ENCODE measurements around the gene EPB41. TPM values are rescaled to one million over a fixed set of nuclear protein-coding genes. Genes with fewer than 3 reads are reported as not detected.

Gene EPB41
- total RNA-seq, 2 donors from 2014 or later = 193 to 221 TPM

DNA sequence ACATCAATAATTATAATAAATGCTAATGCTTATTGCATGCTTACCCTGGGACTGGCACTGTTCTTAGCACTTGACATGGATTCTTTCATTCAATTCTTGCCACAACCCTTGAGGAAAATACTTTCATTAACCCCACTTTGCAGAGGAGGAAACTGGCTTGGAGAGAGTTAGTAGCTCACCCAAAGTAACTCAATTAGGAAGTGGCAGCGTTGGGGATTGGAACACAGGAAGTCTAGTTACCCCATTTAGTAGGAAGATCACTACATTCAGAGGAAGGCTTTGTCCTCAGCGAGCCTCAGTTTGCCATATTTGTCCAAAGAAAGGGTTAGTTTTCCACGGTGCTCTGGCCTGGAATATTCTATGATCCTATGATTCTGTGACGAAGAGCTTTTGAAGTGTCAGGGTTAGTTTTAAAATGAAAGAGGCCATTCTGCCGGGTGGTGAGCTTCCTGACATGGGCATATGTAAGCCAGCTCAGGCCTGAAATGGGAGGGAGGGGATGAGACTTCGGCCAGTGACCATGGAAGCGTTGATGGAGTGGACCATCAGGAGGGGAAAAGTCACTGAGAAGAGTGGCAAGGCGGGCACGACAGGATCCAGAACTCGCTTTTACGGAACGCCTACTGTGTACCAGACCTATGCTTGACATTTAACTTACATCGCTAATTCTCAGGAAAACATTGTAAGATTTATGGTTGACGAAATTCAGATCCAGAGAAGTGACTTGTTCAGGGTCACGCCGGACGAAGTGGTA, 28.2 kb upstream of the EPB41 start:
- no peak for ATAC-seq
- DNase-seq = no peak
- Mint-ChIP-seq H3K27ac (peak overlapping the region; percentile 93), H3K4me3 (peak overlapping the region; percentile 94), H3K27me3 (no peaks in the 10 kb centered on the region), H3K4me1 (peaks cover 52% of the 10 kb centered on the region), H3K36me3 (ENCODE audit: low read depth) (peaks cover 2% of the 10 kb centered on the region)
- H3K9me3 ChIP-seq (ENCODE audit: control insufficient read depth, low read length, poor library complexity, severe bottlenecking) = no peaks in the 10 kb centered on the region

DNA sequence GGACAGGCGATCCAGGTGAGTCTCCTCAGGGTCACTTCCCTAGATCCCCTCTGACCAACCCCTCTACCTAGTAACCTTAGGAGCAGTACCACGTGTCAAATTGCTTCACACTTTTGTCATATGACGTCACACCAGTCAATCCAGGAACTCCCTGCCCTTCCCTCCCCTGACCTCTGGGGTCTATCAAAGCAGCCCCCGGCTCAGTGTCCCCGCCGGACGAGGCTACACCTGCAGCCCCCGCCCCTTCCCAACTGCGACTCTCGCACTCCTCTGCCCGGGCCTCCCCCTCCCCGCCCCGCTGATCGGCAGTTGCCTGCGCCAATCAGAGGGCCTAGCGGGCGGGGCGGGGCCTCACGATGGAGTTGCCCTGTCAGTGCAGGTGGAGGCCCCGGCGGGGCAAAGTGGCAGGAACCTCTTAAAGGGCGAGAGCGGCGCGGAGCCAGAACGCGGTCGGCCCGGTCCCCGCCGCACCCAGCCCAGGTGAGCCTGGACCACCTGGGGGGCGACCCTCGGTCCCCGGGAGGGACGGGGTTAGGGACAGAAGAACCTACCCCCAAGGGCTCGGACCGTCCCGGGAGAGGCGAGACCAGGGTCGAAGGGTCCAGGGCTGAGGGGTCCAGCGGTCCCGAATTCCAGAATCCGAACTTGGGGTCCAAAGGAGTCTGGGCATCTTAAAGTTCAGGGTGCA, 27.5 kb upstream of the EPB41 start:
- Mint-ChIP-seq H3K4me1 (peaks cover 53% of the 10 kb centered on the region), H3K36me3 (ENCODE audit: low read depth) (peaks cover 2% of the 10 kb centered on the region), H3K4me3 (peak overlapping the region; percentile 94), H3K27ac (peak overlapping the region; percentile 93), H3K27me3 (no peaks in the 10 kb centered on the region)
- DNase-seq (peak; percentile 87 to 94 (median 89)), ATAC-seq (peak; percentile 79)
- no peaks in the 10 kb centered on the region for H3K9me3 ChIP-seq (ENCODE audit: control insufficient read depth, low read length, poor library complexity, severe bottlenecking)

DNA sequence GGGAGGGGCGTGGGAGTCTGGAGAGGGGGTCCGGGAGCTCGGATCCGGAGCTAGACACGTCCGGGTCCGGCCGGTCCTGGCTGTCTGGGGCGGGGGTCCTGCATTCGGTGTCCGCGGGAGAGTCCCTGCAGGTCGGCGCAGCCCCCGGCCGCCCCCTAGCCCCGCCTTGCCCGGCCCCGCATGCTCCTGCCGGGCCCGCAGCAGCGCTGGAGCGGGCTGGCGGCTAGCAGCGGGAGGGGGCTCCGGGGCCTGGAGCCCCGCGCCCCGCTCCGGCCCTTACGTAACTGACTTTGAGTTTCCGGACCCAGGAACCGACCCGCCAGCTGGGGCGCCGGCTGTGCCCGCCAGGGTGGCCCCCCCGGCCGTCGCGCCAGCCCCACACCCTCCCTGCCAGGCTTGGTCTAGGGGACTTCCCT, 26.9 kb upstream of the EPB41 start:
- H3K4me1 Mint-ChIP-seq = peaks cover 48% of the 10 kb centered on the region
- no peaks in the 10 kb centered on the region for H3K9me3 ChIP-seq (ENCODE audit: control insufficient read depth, low read length, poor library complexity, severe bottlenecking)
- peak; percentile 46 to 73 (median 62) for DNase-seq
- H3K27me3 Mint-ChIP-seq = no peaks in the 10 kb centered on the region
- peak overlapping the region; percentile 93 for H3K27ac Mint-ChIP-seq
- peak; percentile 23 for ATAC-seq
- peak overlapping the region; percentile 95 for H3K4me3 Mint-ChIP-seq
- peaks cover 2% of the 10 kb centered on the region for H3K36me3 Mint-ChIP-seq (ENCODE audit: low read depth)

DNA sequence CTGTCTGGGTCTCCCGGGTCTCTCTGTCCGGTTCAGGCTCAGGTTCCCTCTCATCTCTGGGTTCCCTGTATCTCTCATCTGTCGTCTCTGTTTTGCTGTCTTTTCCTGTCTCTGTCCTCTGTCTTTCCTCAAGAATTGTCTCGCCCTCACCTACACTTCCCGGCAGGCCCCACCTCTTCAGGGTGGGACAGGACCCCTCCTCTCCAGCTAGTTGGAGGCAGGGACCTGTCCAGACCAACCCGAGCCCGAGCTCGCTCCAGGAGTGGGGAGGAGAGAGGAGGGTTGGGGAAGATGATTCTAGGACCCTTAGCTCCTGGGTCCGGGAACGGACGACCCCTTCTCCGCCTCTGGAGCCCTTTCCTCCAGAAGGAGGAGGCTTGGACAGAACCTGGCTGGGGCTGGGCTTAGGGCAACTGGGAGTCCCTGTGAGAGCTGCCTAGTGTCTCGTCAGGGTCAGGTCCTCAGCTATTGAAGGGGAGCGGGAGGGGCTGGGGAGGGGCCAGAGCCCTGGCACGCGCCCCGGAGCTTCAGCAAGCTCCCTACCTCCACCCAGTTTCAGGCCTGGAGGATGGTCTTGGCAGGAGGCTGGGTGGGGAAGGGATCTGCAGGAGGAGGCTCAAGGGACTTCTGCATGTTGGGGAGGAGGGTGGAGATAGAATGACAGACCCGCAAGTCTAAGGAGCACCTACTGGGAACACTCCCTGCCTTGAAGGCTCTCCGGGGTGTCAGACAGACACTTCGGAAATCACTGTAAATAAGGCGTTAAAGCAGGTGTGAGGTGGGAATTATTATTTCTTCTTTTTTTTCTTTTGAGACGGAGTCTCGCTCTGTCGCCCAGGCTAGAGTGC, 26.3 kb upstream of the EPB41 start:
- H3K36me3 Mint-ChIP-seq (ENCODE audit: low read depth) = peaks cover 2% of the 10 kb centered on the region
- peak overlapping the region; percentile 95 for H3K4me3 Mint-ChIP-seq
- ATAC-seq = no peak
- no peak for DNase-seq
- H3K4me1 Mint-ChIP-seq = peaks cover 45% of the 10 kb centered on the region
- H3K9me3 ChIP-seq (ENCODE audit: control insufficient read depth, low read length, poor library complexity, severe bottlenecking) = no peaks in the 10 kb centered on the region
- no peaks in the 10 kb centered on the region for H3K27me3 Mint-ChIP-seq
- H3K27ac Mint-ChIP-seq = peak overlapping the region; percentile 93

DNA sequence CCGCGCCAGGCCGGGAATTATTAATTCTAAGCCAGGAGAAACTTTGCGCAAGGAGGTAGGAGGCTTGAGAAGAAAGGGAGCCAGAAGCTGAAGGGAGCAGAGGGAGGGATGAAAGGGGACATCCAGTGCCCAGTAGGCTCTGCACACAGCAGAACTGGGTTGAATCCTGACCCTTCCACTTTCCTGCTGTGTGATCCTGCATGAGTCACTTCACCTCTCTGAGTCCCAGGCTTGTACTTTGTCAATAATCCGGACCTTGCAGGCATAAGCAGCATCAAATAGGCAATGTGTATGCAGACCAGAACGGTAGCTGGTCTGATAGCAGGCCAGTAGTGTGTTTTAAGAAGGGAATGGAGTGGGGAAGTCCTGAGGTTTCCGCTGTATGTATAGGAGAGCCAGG, 25.5 kb upstream of the EPB41 start:
- peak overlapping the region; percentile 93 for H3K27ac Mint-ChIP-seq
- peaks cover 45% of the 10 kb centered on the region for H3K4me1 Mint-ChIP-seq
- no peaks in the 10 kb centered on the region for H3K9me3 ChIP-seq (ENCODE audit: control insufficient read depth, low read length, poor library complexity, severe bottlenecking)
- no peak for ATAC-seq
- H3K27me3 Mint-ChIP-seq = no peaks in the 10 kb centered on the region
- H3K36me3 Mint-ChIP-seq (ENCODE audit: low read depth) = peaks cover 2% of the 10 kb centered on the region
- peak overlapping the region; percentile 95 for H3K4me3 Mint-ChIP-seq
- no peak for DNase-seq

DNA sequence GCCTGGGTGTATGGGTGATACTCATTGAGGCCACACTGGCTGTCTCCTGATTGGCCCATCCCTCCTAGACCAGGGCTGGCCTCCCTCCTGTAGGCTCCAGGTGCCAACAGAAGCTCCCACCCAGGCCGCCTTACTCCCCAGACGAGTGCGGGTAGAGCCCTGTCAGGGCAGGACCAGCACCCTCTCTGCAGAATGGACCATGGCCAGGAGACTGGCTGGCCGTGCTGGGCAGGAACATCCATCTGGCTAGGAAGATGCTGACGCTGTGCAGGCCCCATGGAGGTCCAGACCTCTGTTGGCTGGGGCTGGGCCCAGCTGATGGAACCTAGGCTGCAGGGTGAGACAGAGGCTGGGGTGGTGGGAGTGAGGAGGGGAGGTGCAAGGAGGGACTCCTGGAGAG, 25.0 kb upstream of the EPB41 start:
- no peaks in the 10 kb centered on the region for H3K9me3 ChIP-seq (ENCODE audit: control insufficient read depth, low read length, poor library complexity, severe bottlenecking)
- DNase-seq (no peak), ATAC-seq (no peak)
- H3K4me1 Mint-ChIP-seq = peaks cover 44% of the 10 kb centered on the region
- H3K27ac Mint-ChIP-seq = peak overlapping the region; percentile 93
- no peak overlapping the region for H3K4me3 Mint-ChIP-seq
- H3K36me3 Mint-ChIP-seq (ENCODE audit: low read depth) = peaks cover 2% of the 10 kb centered on the region
- no peaks in the 10 kb centered on the region for H3K27me3 Mint-ChIP-seq

DNA sequence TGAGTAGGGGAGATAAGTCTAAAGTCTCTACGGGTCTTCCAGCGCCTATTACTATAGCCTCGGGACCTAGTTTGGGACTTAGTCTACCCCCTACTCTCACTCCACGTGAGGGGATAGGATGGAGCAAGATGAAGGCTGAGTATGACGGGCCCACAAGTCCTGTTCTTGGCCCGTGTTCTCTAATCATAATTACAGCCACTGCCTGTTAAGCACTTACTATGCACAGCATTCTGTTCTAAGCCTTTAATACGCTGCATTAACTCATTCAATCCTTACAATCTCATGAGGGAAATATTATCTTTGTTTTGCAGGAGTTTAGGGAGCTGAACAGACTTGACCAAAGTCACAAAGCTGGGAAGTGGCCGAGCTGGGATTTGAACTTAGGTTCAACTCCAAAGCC, 23.9 kb upstream of the EPB41 start:
- Mint-ChIP-seq H3K36me3 (ENCODE audit: low read depth) (no peaks in the 10 kb centered on the region), H3K4me1 (peaks cover 36% of the 10 kb centered on the region), H3K27ac (peak overlapping the region; percentile 83), H3K4me3 (no peak overlapping the region), H3K27me3 (no peaks in the 10 kb centered on the region)
- H3K9me3 ChIP-seq (ENCODE audit: control insufficient read depth, low read length, poor library complexity, severe bottlenecking) = no peaks in the 10 kb centered on the region
- no peak for DNase-seq
- ATAC-seq = no peak

DNA sequence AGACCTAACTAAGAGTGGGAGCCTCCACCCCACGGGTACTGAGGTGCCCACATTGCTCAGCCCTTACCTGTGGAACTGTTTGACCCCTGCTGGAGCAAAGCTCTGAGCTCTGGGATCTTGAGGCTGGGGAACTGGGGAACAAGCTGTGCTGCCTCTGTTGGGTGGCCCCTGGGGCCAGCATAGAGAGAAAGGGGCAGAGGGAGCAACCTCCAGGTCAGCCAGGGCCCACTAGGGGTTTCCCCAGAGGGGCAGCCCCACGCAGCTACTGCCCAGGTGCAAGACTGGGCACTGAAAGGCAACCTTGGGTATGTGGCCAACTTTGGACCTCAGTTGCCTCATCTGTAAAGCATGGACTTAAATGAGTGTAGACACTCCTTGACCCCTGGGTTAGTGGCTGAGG, 23.5 kb upstream of the EPB41 start:
- Mint-ChIP-seq H3K27ac (peak overlapping the region; percentile 83), H3K36me3 (ENCODE audit: low read depth) (no peaks in the 10 kb centered on the region)
- no peak for ATAC-seq

DNA sequence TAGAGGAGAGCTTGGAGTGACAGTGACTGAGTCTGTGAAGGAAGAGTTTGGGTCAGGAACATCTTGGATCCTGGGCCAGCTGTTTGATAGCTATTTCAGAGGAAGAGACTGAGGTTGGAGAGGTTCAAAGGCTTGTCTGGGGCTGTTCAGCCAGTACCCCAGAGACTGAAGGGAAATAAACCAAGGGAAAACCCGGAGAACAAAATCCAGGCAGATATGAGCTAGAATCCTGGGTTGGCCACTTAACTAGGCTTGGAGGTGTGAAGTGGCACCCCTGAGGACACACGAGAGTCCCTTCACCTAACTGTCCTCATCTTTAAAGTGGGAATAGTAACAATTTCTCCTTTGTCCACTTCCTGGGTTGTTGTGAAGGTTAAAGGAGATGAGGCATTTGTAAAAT, 23.1 kb upstream of the EPB41 start:
- H3K27me3 Mint-ChIP-seq = no peaks in the 10 kb centered on the region
- no peaks in the 10 kb centered on the region for H3K9me3 ChIP-seq (ENCODE audit: control insufficient read depth, low read length, poor library complexity, severe bottlenecking)
- no peak overlapping the region for H3K4me3 Mint-ChIP-seq
- peaks cover 32% of the 10 kb centered on the region for H3K4me1 Mint-ChIP-seq
- ATAC-seq = no peak
- no peaks in the 10 kb centered on the region for H3K36me3 Mint-ChIP-seq (ENCODE audit: low read depth)
- DNase-seq = no peak
- H3K27ac Mint-ChIP-seq = peak overlapping the region; percentile 83

More for the DNA sequence above, 23.5 kb upstream of the EPB41 start:
- H3K4me1 Mint-ChIP-seq = peaks cover 34% of the 10 kb centered on the region
- no peak overlapping the region for H3K4me3 Mint-ChIP-seq
- H3K9me3 ChIP-seq (ENCODE audit: control insufficient read depth, low read length, poor library complexity, severe bottlenecking) = no peaks in the 10 kb centered on the region
- DNase-seq = no peak
- no peaks in the 10 kb centered on the region for H3K27me3 Mint-ChIP-seq

DNA sequence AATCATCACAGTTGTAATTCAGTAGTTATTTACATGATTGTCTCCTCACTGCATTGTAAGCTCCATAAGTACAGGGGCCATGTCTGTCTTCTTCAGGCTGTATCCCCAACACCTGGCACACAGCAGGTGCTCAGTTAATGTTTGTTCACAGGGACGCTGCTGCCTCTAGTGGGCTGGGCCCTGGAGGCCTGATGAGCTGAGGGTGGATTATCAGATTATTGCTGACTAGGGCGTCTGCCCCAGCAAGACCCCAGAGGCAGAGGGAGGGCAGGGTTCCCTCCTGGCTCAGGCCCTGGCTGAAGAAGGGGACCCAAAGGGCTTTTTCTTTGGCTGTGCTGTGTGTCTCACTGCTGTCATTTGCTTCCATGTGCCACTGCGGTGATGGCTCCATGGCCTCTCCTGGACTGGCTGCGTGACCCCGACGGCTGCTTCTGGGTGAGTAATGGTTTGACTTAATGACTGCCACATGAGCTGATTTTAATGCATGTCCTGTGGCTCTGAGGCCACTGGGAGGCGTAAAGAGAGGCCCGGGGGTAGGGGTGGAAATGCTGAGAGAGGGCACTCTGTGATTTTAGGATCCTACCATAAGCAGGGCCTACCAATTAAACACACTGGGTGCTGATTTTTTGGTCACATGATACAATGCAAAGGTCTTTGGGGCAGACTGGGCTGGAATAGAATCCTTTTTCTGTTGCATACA, 20.8 kb upstream of the EPB41 start:
- DNase-seq (no peak), ATAC-seq (peak; percentile 65)
- H3K27me3 Mint-ChIP-seq = no peaks in the 10 kb centered on the region
- no peaks in the 10 kb centered on the region for H3K36me3 Mint-ChIP-seq (ENCODE audit: low read depth)
- H3K4me1 Mint-ChIP-seq = peaks cover 34% of the 10 kb centered on the region
- no peaks in the 10 kb centered on the region for H3K9me3 ChIP-seq (ENCODE audit: control insufficient read depth, low read length, poor library complexity, severe bottlenecking)
- no peak overlapping the region for H3K4me3 Mint-ChIP-seq
- H3K27ac Mint-ChIP-seq = no peak overlapping the region

DNA sequence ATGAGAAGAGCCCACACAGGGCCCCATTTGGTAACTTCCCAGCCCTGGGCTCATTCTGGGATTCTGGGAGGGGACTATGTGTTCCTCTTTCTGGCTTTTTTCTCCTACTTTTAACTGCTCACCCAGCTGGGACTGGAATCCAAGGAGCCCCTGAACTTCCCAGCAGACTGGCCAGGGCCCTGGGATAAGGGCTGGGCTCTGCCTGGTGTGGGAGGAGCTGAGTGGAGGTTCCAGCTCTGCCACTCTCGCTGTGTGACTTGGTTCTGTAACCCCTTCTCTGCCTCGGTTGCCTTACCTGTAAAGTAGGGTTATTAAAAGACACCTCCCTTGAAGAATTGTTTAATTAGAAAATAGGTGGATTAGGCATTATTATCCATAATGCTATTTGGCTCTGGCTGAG, 19.6 kb upstream of the EPB41 start:
- no peaks in the 10 kb centered on the region for H3K36me3 Mint-ChIP-seq (ENCODE audit: low read depth)
- no peaks in the 10 kb centered on the region for H3K9me3 ChIP-seq (ENCODE audit: control insufficient read depth, low read length, poor library complexity, severe bottlenecking)
- no peak overlapping the region for H3K27ac Mint-ChIP-seq
- no peaks in the 10 kb centered on the region for H3K27me3 Mint-ChIP-seq
- DNase-seq (no peak), ATAC-seq (no peak)
- peaks cover 34% of the 10 kb centered on the region for H3K4me1 Mint-ChIP-seq
- H3K4me3 Mint-ChIP-seq = no peak overlapping the region

DNA sequence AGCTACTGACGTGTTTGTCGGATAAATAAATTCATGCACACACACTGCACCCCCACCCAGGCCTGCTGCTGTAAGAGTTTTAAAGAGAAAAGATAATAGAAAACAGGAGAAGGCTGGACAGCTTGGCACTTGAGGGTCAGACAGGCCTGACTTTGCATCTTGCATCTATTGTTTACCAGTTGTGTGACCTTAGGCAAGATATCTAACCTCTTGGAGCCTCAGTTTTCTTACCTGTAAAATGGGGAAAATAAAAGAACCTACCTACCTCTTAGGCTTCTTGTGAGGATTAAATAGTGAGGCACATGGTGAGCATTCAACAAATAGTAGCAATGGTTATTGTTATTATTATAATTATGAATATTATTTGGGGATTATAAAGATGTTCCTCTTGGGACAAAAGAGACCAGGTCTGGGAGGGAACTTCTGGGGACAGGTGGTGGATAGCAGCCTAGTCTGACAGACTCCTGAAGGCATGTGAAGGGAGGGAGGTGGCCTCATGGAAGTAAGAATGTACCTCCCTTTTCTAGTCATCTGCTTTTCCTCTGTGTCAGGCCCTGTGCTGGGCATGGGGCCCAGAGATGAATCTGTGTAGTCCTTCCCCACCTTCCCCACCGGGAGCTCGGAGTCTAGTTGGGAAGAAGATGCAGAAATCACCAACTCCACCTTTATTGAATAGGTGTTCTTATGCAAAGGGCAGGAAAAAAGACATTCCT, 18.3 kb upstream of the EPB41 start:
- no peaks in the 10 kb centered on the region for H3K36me3 Mint-ChIP-seq (ENCODE audit: low read depth)
- no peak overlapping the region for H3K27ac Mint-ChIP-seq
- H3K4me1 Mint-ChIP-seq = peaks cover 36% of the 10 kb centered on the region
- H3K27me3 Mint-ChIP-seq = no peaks in the 10 kb centered on the region
- H3K4me3 Mint-ChIP-seq = no peak overlapping the region
- DNase-seq = no peak
- no peak for ATAC-seq
- no peaks in the 10 kb centered on the region for H3K9me3 ChIP-seq (ENCODE audit: control insufficient read depth, low read length, poor library complexity, severe bottlenecking)

Data from T-helper 17 cell (primary cell).